IMR-90 (cell line): ENCODE results near the gene LRRC36. TPM values are rescaled to one million over a fixed set of nuclear protein-coding genes. Genes with fewer than 3 reads are reported as not detected.

Experiments
- ATAC-seq: fragments of 200-7000 bp; cut with Tn5 transposase; 2 replicates; pipeline ENCODE4 v1.9.1; 2020; ENCODE audit warnings: low read depth, mild to moderate bottlenecking, moderate library complexity
- BruUV-seq: library from RNA; stranded (reverse); fragments of 400-500 nt; replicated peaks from 2 replicates; lab custom pipeline; 2021; lab: Mats Ljungman, UMichigan
- CTCF ChIA-PET: fragments of 300-600 bp; formaldehyde crosslinking; extraction: SDS; loops from one replicate; lab custom pipeline; 2021; ENCODE audit warnings: antibody characterized with exemption; lab: Yijun Ruan, JAX
- POLR2A ChIA-PET: fragments of 300-600 bp; sonication (Branson Sonifier 250); formaldehyde crosslinking; loops from one replicate; lab custom pipeline; 2022; ENCODE audit warnings: antibody characterized with exemption; ENCODE audit not compliant: unreplicated experiment; lab: Charles Lee
- DNase-seq: peaks from one replicate; pipeline ENCODE4 v3.0.0; 2013
- H2AFZ ChIP-seq: replicated peaks from 2 replicates; pipeline ENCODE3; 2013; ENCODE audit warnings: low read length, mild to moderate bottlenecking; ENCODE audit not compliant: poor library complexity
- H2AK5ac ChIP-seq: 2 replicates; pipeline ENCODE4 v1.6.1; 2013; ENCODE audit warnings: low read depth, low read length, inconsistent platforms
- H2AK9ac ChIP-seq: replicated peaks from 2 replicates; pipeline ENCODE3; 2013; ENCODE audit warnings: mild to moderate bottlenecking, low read depth, low read length, moderate library complexity; ENCODE audit not compliant: poor library complexity
- H2BK120ac ChIP-seq: 2 replicates; pipeline ENCODE4 v1.6.1; 2013; ENCODE audit warnings: low read depth, low read length, inconsistent platforms
- H2BK15ac ChIP-seq: 3 replicates; pipeline ENCODE4 v1.6.1; 2013; ENCODE audit warnings: low read depth, low read length, inconsistent platforms
- H2BK20ac ChIP-seq: 2 replicates; pipeline ENCODE4 v1.6.1; 2013; ENCODE audit warnings: low read depth, mild to moderate bottlenecking, inconsistent platforms, low read length, moderate library complexity
- H2BK5ac ChIP-seq: 2 replicates; pipeline ENCODE4 v1.6.1; 2013; ENCODE audit warnings: mild to moderate bottlenecking, low read depth, low read length, inconsistent platforms; ENCODE audit not compliant: poor library complexity, severe bottlenecking
- H3K14ac ChIP-seq: replicated peaks from 2 replicates; pipeline ENCODE4 v1.6.1; 2013; ENCODE audit warnings: low read depth, low read length, inconsistent platforms
- H3K18ac ChIP-seq: 2 replicates; pipeline ENCODE4 v1.6.1; 2013; ENCODE audit warnings: low read depth, low read length, control low read depth
- H3K23ac ChIP-seq: 2 replicates; pipeline ENCODE4 v1.6.1; 2013; ENCODE audit warnings: low read depth, low read length, inconsistent platforms
- H3K27ac ChIP-seq: 2 replicates; pipeline ENCODE4 v1.5.1; 2013; ENCODE audit warnings: mild to moderate bottlenecking, control low read depth, low read length; ENCODE audit not compliant: insufficient read depth
- H3K27me3 ChIP-seq: 2 replicates; pipeline ENCODE4 v1.6.1; 2013; ENCODE audit warnings: low read length; ENCODE audit not compliant: control insufficient read depth, insufficient read depth
- H3K36me3 ChIP-seq: 2 replicates; pipeline ENCODE4 v1.6.1; 2013; ENCODE audit warnings: low read length, mixed read lengths; ENCODE audit not compliant: control insufficient read depth, insufficient read depth
- H3K4ac ChIP-seq: 2 replicates; pipeline ENCODE4 v1.6.1; 2013; ENCODE audit warnings: low read depth, low read length, inconsistent platforms
- H3K4me1 ChIP-seq: 2 replicates; pipeline ENCODE4 v1.6.1; 2013; ENCODE audit warnings: low read length, mixed read lengths; ENCODE audit not compliant: control insufficient read depth, insufficient read depth
- H3K4me2 ChIP-seq: 2 replicates; pipeline ENCODE4 v1.6.1; 2013; ENCODE audit warnings: low read depth, mild to moderate bottlenecking, control low read depth, low read length, moderate library complexity
- H3K4me3 ChIP-seq: 2 replicates; pipeline ENCODE4 v1.5.1; 2013; ENCODE audit warnings: low read depth, mild to moderate bottlenecking, control low read depth, low read length, moderate library complexity; ENCODE audit not compliant: insufficient read depth
- H3K56ac ChIP-seq: 2 replicates; pipeline ENCODE4 v1.6.1; 2013; ENCODE audit warnings: low read length, inconsistent platforms; ENCODE audit not compliant: insufficient read depth; ENCODE audit errors: extremely low read depth
- H3K79me1 ChIP-seq, 2 experiments: 2 replicates each; pipeline ENCODE4 v1.6.1; 2013; ENCODE audit warnings: low read length in 2 of 2, inconsistent platforms in 1 of 2, low read depth in 1 of 2
- H3K9ac ChIP-seq: 2 replicates; pipeline ENCODE4 v1.6.1; 2013; ENCODE audit warnings: low read depth, low read length, control low read depth
- H3K9me1 ChIP-seq: 2 replicates; pipeline ENCODE4 v1.6.1; 2013; ENCODE audit warnings: low read length, inconsistent platforms; ENCODE audit not compliant: insufficient read depth
- H3K9me3 ChIP-seq: 2 replicates; pipeline ENCODE4 v1.6.1; 2013; ENCODE audit warnings: low read length; ENCODE audit not compliant: control insufficient read depth, insufficient read depth
- H4K20me1 ChIP-seq: 2 replicates; pipeline ENCODE4 v1.6.1; 2013; ENCODE audit warnings: low read length, inconsistent platforms; ENCODE audit not compliant: insufficient read depth
- H4K5ac ChIP-seq: 2 replicates; pipeline ENCODE4 v1.6.1; 2013; ENCODE audit warnings: mild to moderate bottlenecking, low read depth, low read length, control low read depth
- H4K8ac ChIP-seq, 2 experiments: 2 replicates each; pipeline ENCODE4 v1.6.1; 2013; ENCODE audit warnings: low read depth in 2 of 2, low read length in 2 of 2, control low read depth in 1 of 2, inconsistent platforms in 1 of 2
- H4K91ac ChIP-seq: 2 replicates; pipeline ENCODE4 v1.6.1; 2013; ENCODE audit warnings: low read depth, low read length, inconsistent platforms; ENCODE audit not compliant: insufficient read depth
- CEBPB ChIP-seq: IDR thresholded peaks from 2 replicates; pipeline ENCODE4 v1.6.1; 2012; ENCODE audit warnings: low read depth, low read length, improper control_type of control experiment
- CHD1 ChIP-seq: IDR thresholded peaks from 2 replicates; pipeline ENCODE4 v1.6.1; 2012; ENCODE audit warnings: low read depth, low read length, improper control_type of control experiment
- MAZ ChIP-seq: IDR thresholded peaks from 2 replicates; pipeline ENCODE4 v1.6.1; 2012; ENCODE audit warnings: low read depth, mild to moderate bottlenecking, low read length, improper control_type of control experiment, moderate library complexity, borderline replicate concordance
- MXI1 ChIP-seq: IDR thresholded peaks from 2 replicates; pipeline ENCODE4 v1.6.1; 2012; ENCODE audit warnings: low read depth, mild to moderate bottlenecking, low read length, moderate library complexity, borderline replicate concordance
- NFE2L2 ChIP-seq: fragments of 150-350 bp; IDR thresholded peaks from 2 replicates; pipeline ENCODE4 v1.6.1; 2016; ENCODE audit warnings: low read depth, mild to moderate bottlenecking, low read length
- RAD21 ChIP-seq: IDR thresholded peaks from 2 replicates; pipeline ENCODE4 v1.6.1; 2012; ENCODE audit warnings: low read length, improper control_type of control experiment
- RCOR1 ChIP-seq: IDR thresholded peaks from 2 replicates; pipeline ENCODE4 v1.6.1; 2012; ENCODE audit warnings: mild to moderate bottlenecking, low read length, improper control_type of control experiment; ENCODE audit not compliant: insufficient replicate concordance
- RFX5 ChIP-seq: IDR thresholded peaks from 2 replicates; pipeline ENCODE4 v1.8.0; 2012; ENCODE audit warnings: low read depth, mild to moderate bottlenecking, low read length, moderate library complexity
- WGBS, 2 experiments: methylation state at CpG; one replicate each; pipeline versions ENCODE4 v1.1.5 to v1.1.7; 2013; ENCODE audit warnings: missing lambda C conversion rate in 2 of 2; ENCODE audit not compliant: insufficient read length in 1 of 2; ENCODE audit errors: extremely low coverage in 2 of 2; 5-methylcytosine and 5-hydroxymethylcytosine counted together
- dilution Hi-C: fragments of 300-500 bp; cut with HindIII; formaldehyde crosslinking; loops from one replicate; pipeline ENCODE4 v1.14.3; 2018; ENCODE audit warnings: low sequenced_read_pairs; ENCODE audit not compliant: unreplicated experiment
- in situ Hi-C: fragments of 300-500 bp; cut with MboI; formaldehyde crosslinking; loops from 3 replicates; pipeline ENCODE4 v1.14.3; 2019; ENCODE audit warnings: low sequenced_read_pairs, inconsistent platforms, mixed read lengths
- intact Hi-C: fragments of 100-400 bp; cut with micrococcal nuclease; formaldehyde crosslinking; loops from 2 replicates; pipeline ENCODE4 v1.10.0; 2022
- polyA plus RNA-seq, 3 experiments: library from polyadenylated mRNA; depleted of rRNA; stranded (reverse); fragments of >200 nt; gene quantifications; 2 replicates each; pipeline ENCODE4 v1.2.3, GENCODE V29; 2012; ENCODE audit warnings: low replicate concordance in 1 of 3
- total RNA-seq: library from RNA; depleted of rRNA; stranded (reverse); fragments of >200 nt; gene quantifications from 2 replicates; pipeline ENCODE4 v1.2.3, GENCODE V29; 2012
- TF ChIP-seq, protein P1 (sequence below): fragments of 150-350 bp; IDR thresholded peaks from 2 replicates; pipeline ENCODE4 v1.6.1; 2017; ENCODE audit warnings: mild to moderate bottlenecking, antibody characterized with exemption, low read length, low read depth
- TF ChIP-seq, protein P2 (sequence below): conservative IDR thresholded peaks from 2 replicates; pipeline ENCODE4 v1.5.1; 2012; ENCODE audit warnings: mild to moderate bottlenecking, low read depth, low read length, improper control_type of control experiment

Gene LRRC36
- total and polyA plus RNA-seq, 2 of the 4 experiments (the other 2 are of a cell fraction), result 0.18 to 0.29 TPM

DNA sequence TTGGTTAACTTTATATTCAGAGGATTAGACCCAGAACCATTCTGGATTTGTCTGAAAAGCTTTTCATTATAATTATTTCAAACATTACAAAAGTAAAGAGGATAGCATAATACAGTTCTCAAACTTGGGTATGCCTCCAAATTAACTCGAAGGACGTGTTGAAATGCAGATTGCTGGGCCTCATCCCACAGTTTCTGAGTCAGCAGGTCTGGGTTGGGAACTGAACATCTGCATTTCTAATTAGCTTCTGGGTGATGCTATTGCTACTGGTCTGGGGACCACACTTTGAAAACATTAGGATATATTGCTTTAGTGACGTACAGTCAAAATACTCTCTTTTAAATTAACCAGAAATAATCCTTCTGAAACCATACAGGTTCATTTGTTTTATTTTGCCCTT lies 56.7 kb downstream of the LRRC36 start:
- Histone ChIP-seq H2BK20ac (no peak overlapping the region), H2AFZ (no peak overlapping the region), H3K9ac (no peak overlapping the region), H3K18ac (no peak overlapping the region), H3K4ac (no peak overlapping the region), H3K36me3 (no peaks in the 10 kb centered on the region), H3K79me1 (no peaks in the 10 kb centered on the region), H3K4me1 (peaks cover 9% of the 10 kb centered on the region), H2AK5ac (no peak overlapping the region), H4K8ac (no peak overlapping the region), H3K14ac (no peak overlapping the region), H3K9me3 (no peaks in the 10 kb centered on the region), H3K4me3 (no peak overlapping the region), H3K27ac (no peak overlapping the region), H3K9me1 (peaks cover 7% of the 10 kb centered on the region), H3K56ac (no peak overlapping the region), H4K20me1 (no peaks in the 10 kb centered on the region), H4K91ac (no peak overlapping the region), H2BK120ac (no peak overlapping the region), H2AK9ac (no peak overlapping the region), H3K4me2 (no peak overlapping the region), H3K27me3 (peaks cover 33% of the 10 kb centered on the region), H2BK15ac (no peak overlapping the region), H4K5ac (no peak overlapping the region), H2BK5ac (no peak overlapping the region), H3K23ac (no peak overlapping the region)
- DNase-seq, result no peak
- no CpG with 5 or more reads among the region's 3 CpGs for WGBS, 2 experiments
- intact Hi-C loops, result loop anchor here (5.0 kb wide), 1 partner anchor 36 kb away; no protein-coding TSS in a partner anchor
- TF ChIP-seq, protein P1, sequence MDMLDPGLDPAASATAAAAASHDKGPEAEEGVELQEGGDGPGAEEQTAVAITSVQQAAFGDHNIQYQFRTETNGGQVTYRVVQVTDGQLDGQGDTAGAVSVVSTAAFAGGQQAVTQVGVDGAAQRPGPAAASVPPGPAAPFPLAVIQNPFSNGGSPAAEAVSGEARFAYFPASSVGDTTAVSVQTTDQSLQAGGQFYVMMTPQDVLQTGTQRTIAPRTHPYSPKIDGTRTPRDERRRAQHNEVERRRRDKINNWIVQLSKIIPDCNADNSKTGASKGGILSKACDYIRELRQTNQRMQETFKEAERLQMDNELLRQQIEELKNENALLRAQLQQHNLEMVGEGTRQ, result no peak
- no peak for TF ChIP-seq MAZ
- TF ChIP-seq RCOR1, result no peak
- TF ChIP-seq, protein P2, sequence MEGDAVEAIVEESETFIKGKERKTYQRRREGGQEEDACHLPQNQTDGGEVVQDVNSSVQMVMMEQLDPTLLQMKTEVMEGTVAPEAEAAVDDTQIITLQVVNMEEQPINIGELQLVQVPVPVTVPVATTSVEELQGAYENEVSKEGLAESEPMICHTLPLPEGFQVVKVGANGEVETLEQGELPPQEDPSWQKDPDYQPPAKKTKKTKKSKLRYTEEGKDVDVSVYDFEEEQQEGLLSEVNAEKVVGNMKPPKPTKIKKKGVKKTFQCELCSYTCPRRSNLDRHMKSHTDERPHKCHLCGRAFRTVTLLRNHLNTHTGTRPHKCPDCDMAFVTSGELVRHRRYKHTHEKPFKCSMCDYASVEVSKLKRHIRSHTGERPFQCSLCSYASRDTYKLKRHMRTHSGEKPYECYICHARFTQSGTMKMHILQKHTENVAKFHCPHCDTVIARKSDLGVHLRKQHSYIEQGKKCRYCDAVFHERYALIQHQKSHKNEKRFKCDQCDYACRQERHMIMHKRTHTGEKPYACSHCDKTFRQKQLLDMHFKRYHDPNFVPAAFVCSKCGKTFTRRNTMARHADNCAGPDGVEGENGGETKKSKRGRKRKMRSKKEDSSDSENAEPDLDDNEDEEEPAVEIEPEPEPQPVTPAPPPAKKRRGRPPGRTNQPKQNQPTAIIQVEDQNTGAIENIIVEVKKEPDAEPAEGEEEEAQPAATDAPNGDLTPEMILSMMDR, result no peak
- no peak for TF ChIP-seq CHD1
- TF ChIP-seq MXI1, result no peak
- TF ChIP-seq RFX5, result no peak
- no peak for TF ChIP-seq RAD21
- no peak for TF ChIP-seq CEBPB
- no peak for TF ChIP-seq NFE2L2
- no peak for ATAC-seq
- POLR2A ChIA-PET, result interaction anchor here (0.6 kb wide), 1 partner anchor 116 kb away, joined by 7 read pairs; no protein-coding TSS in a partner anchor
- CTCF ChIA-PET, result no interaction called here
- BruUV-seq, result no TSS peak
- in situ Hi-C loops, result no loop called here
- dilution Hi-C loops, result no loop called here
